ENCODE results near the gene FGF8.

Gene FGF8

DNA sequence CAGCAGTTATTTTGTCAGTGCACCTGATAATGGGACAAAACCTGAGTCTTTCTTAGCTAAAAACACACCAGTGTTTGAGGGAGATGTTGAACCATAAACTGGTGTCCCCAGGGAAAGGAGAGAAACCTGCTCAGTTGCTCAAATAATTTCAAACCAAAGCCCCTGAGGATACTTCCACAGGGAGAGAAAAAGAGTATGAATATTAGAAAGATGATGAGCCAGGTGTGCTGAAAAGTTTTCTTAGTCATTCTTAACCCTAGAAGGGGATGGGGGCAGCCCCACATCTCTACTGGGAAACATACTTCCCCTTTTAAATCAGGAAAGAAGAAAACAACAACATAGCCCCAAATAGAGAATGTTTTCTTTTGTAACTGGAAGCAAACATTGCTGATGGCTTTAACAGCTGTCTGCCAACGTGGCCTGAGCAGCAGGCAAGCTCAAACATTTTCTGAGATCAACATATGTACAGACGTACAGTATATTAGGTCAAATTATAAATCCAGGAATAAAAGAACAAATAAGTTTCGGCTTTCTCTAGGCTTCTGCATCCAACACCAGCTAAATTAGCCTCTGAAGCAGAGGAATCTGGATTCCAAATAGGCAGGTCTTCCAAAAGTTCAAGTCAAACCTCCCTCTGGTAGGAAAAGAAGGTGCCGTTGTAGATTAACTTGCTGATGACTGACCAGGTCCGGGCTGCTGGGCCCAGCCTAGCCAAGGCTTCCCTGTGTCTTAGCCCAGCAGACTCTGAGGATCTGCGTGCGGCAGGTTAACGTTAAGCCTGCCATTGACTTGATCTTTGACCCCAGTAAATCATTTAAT is 50.4 kb downstream of the FGF8 start:
- no peak for DNase-seq

DNA sequence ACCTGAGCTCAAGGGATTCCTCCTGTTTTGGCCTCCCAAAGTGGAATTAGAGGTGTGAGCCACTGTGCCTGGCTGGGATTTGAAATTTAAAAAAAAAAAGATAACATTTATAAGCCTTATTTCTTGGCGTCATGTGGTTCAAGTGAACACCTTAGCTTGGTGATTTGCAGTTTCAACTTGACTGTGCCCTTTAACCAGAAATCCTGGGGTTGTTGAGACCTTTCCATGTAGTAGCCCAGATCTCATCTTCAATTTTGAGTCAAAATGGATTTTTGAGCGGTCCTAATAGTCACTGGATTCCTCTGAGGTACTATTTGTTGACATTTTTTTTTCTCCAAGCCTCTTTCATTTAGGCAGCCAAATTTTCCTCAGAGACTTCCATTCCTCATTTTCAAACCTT is 51.5 kb downstream of the FGF8 start:
- no peak for DNase-seq

DNA sequence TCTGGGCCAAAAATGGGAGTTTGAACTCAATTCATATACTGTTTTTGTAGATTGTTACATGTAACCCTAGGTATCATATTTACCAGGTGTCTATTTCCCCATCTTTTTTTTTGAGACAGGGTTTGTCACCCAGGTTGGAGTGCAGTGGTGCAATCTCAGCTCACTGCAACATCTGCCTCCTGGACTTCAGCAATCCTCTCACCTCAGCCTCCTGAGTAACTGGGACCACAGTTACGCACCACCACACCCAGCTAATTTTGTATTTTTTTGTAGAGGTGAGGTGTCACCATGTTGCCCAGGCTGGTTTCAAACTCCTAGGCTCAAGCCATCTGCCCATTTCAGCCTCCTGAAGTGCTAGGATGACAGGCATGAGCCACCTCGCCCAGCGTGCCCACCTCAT is 52.7 kb downstream of the FGF8 start:
- no peak for DNase-seq

DNA sequence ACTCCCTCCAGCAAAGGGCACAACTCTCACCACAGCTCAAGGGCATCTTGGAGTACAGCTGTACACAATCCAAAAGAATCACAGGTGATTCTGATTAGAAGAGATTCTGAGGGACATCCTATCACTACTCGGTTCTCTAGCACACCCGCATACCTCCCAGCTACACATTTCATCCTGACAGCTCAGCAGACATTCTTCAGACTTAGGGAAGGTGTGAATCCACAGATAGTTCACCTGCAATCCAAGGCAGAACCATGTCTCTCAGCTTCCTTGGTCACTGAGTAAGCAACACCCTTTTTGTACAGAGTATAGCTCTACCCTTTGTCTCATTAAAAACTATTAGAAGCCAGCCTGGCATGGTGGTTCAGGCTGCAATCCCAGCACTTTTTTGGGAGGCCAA is 54.1 kb downstream of the FGF8 start:
- no peak for DNase-seq

DNA sequence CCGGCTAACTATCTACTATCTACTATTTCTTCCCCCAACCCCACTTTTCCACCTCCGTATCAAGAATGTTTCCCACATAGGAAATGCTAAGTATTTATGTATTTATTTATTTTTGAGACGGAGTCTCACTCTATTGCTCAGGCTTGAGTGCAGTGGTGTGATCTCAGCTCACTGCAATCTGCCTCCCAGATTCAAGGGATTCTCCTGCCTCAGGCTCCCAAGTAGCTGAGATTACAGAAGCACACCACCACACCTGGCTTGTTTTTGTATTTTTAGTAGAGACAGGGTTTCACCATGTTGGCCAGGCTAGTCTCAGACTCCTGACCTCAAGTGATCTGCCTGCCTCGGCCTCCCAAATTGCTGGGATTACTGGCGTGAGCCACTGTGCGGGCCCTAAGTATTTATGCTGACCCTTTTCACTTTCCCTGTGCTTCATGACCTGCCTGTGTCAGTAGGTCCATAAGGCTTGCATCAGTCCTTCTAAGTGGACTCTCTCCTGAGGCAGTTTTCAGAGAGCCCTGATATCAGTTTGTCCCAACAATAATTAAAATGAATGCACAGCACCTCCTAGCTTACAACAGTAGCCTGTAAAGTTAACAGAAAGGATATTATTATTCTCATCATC is 55.2 kb downstream of the FGF8 start:
- no peak for DNase-seq

Measured in T1000 (cell line).